ELF-1 (cell line): ENCODE measurements around the gene NAA80.
"Not testable (repeated sequence)": the region's sequence is repeated elsewhere in the genome, so short reads cannot be mapped to it uniquely, and the experiment has no call there.

ENCODE experiments used
- DNase-seq: peaks from one replicate; pipeline ENCODE4 v3.0.0-alpha.2; 2016; ENCODE audit warnings: low read depth, low spot score

Gene NAA80

GRCh38 chr3:50271314-50271936 is 27.8 kb downstream of the NAA80 start:
- peak; percentile 39 for DNase-seq

GRCh38 chr3:50270422-50271224 is 28.6 kb downstream of the NAA80 start:
- no peak for DNase-seq

- no peak for DNase-seq
Observed at GRCh38 chr3:50269977-50270413, 29.2 kb downstream of the NAA80 start.

- no peak for DNase-seq
Observed at GRCh38 chr3:50269460-50269859, 29.7 kb downstream of the NAA80 start.

GRCh38 chr3:50268703-50269451 is 30.3 kb downstream of the NAA80 start, which contains the start of gene SEMA3B:
TSS of gene SEMA3B (plus strand) at chr3:50269147. CDS start at chr3:50269241, 94 bp downstream.
- DNase-seq: peak; percentile 43

- DNase-seq: no peak
Observed at GRCh38 chr3:50268276-50268675, 30.9 kb downstream of the NAA80 start.

GRCh38 chr3:50267280-50267913 is 31.8 kb downstream of the NAA80 start:
- no peak for DNase-seq

- no peak for DNase-seq
Observed at GRCh38 chr3:50266836-50267235, 32.4 kb downstream of the NAA80 start.

GRCh38 chr3:50266017-50266416 is 33.2 kb downstream of the NAA80 start:
- peak; percentile 35 for DNase-seq

- no peak for DNase-seq
Observed at GRCh38 chr3:50265571-50265970, 33.6 kb downstream of the NAA80 start.

GRCh38 chr3:50264964-50265485 is 34.2 kb downstream of the NAA80 start:
- DNase-seq: no peak

GRCh38 chr3:50264383-50264963 is 34.7 kb downstream of the NAA80 start:
- DNase-seq: peak; percentile 97

- DNase-seq: no peak
Observed at GRCh38 chr3:50263478-50264382, 35.5 kb downstream of the NAA80 start.

GRCh38 chr3:50262778-50263177 is 36.4 kb downstream of the NAA80 start:
- DNase-seq: no peak

GRCh38 chr3:50262200-50262599 is 37.0 kb downstream of the NAA80 start:
- DNase-seq: not testable (repeated sequence)

- DNase-seq: no peak
Observed at GRCh38 chr3:50261505-50261904, 37.7 kb downstream of the NAA80 start.

- no peak for DNase-seq
Observed at GRCh38 chr3:50260942-50261441, 38.2 kb downstream of the NAA80 start.

- peak; percentile 97 for DNase-seq
Observed at GRCh38 chr3:50260027-50260941, 38.9 kb downstream of the NAA80 start.
